ENCODE data around the gene TACO1. TPM values are rescaled to one million over a fixed set of nuclear protein-coding genes. Genes with fewer than 3 reads are reported as not detected.

TACO1 gene
- total RNA-seq, 4 donors from 2014 or later = 28.7 to 37.4 (median 30.6) TPM

DNA sequence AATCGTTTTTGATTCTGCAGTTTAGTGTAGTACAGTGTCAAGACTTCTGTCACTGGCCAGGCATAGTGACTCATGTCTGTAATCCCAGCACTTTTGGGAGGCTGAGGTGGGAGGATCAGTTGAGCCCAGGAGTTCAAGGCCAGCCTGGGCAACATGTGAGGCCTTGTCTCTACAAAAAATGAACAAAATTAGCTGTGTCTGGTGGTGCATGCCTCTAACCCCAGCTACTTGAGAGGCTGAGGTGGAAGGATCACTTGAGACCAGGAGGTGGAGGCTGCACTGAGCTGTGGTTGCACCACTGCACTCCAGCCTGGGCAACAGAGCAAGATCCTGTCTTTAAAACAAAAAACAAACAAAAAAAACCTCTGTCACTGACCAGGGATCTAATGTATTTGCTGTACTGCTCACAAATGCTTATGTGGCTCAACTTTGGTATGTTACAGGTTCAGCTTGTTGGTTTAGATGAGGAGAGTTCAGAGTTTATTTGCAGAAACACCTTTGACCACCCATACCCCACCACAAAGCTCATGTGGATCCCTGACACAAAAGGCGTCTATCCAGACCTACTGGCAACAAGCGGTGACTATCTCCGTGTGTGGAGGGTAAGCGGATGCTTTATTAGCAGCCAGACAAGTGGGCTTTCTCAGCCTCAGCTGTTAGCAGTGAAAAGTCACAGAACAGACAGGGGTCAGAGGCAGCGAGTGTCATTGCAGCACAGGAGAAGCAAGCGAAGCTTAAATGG, 22.5 kb upstream of the TACO1 start:
- Histone ChIP-seq H3K4me3 (no peak overlapping the region), H3K27me3 (no peaks in the 10 kb centered on the region), H3K9me3 (no peaks in the 10 kb centered on the region), H3K36me3 (peaks cover 0 to 21% of the 10 kb centered on the region in 2 donors), H3K27ac (no peak overlapping the region), H3K4me1 (no peaks in the 10 kb centered on the region)
- no peak for TF ChIP-seq POLR2A (IDR thresholded peaks at IDR 0.05)
- TF ChIP-seq, protein P1, sequence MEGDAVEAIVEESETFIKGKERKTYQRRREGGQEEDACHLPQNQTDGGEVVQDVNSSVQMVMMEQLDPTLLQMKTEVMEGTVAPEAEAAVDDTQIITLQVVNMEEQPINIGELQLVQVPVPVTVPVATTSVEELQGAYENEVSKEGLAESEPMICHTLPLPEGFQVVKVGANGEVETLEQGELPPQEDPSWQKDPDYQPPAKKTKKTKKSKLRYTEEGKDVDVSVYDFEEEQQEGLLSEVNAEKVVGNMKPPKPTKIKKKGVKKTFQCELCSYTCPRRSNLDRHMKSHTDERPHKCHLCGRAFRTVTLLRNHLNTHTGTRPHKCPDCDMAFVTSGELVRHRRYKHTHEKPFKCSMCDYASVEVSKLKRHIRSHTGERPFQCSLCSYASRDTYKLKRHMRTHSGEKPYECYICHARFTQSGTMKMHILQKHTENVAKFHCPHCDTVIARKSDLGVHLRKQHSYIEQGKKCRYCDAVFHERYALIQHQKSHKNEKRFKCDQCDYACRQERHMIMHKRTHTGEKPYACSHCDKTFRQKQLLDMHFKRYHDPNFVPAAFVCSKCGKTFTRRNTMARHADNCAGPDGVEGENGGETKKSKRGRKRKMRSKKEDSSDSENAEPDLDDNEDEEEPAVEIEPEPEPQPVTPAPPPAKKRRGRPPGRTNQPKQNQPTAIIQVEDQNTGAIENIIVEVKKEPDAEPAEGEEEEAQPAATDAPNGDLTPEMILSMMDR (IDR thresholded peaks at IDR 0.05 in 4 of 5, conservative IDR thresholded peaks at IDR 0.05 in 1 of 5) = no peak
- intact Hi-C loops (cut with DNase I; ENCODE audit: low total_unique reads) = no loop called here
- ATAC-seq (no peak), DNase-seq (no peak)
- in situ Hi-C loops (cut with MboI; ENCODE audit: low sequenced_read_pairs in 4 of 4) = no loop called here

DNA sequence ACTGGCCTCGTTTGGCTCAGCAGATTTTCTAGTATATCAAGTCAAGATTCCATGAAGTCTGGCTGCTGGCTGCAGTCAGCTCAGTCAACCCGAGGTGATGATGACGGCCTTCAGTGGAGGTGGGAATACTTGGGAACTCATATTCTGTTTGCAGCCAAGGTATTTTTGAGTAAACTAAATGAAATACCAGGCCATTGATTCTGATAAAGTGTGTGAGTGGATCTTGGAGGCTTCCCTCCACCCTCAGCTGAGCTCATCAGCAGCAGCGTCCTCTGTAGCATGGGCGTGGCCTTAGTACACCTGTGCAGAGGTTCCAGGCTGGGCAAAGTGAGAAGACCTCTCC, 22.0 kb upstream of the TACO1 start:
- Histone ChIP-seq H3K4me1 (no peaks in the 10 kb centered on the region), H3K36me3 (peaks cover 0 to 25% of the 10 kb centered on the region in 2 donors), H3K27me3 (no peaks in the 10 kb centered on the region), H3K9me3 (no peaks in the 10 kb centered on the region), H3K4me3 (no peak overlapping the region), H3K27ac (no peak overlapping the region)
- in situ Hi-C loops (cut with MboI; ENCODE audit: low sequenced_read_pairs in 4 of 4) (no loop called here), intact Hi-C loops (cut with DNase I; ENCODE audit: low total_unique reads) (no loop called here)
- DNase-seq (no peak), ATAC-seq (no peak)
- TF ChIP-seq, protein P1 (IDR thresholded peaks at IDR 0.05 in 4 of 5, conservative IDR thresholded peaks at IDR 0.05 in 1 of 5) = no peak
- TF ChIP-seq POLR2A (IDR thresholded peaks at IDR 0.05) = no peak

DNA sequence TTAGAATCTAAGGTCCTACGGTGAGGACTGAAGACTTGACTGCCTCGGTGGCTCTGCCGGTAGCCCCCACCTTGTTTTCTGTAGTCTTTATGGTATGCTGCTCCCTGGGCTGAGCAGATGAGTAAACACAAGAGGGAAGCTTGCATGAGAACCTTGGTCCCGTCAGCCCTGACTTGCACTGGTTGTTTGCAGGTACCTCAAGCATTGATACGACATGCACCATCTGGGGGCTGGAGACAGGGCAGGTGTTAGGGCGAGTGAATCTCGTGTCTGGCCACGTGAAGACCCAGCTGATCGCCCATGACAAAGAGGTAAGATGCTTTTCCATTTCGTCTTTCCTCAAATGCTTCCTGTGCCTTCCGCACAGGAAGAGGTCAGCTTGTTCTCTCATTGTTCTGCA, 21.1 kb upstream of the TACO1 start:
- in situ Hi-C loops (cut with MboI; ENCODE audit: low sequenced_read_pairs in 4 of 4) = no loop called here

DNA sequence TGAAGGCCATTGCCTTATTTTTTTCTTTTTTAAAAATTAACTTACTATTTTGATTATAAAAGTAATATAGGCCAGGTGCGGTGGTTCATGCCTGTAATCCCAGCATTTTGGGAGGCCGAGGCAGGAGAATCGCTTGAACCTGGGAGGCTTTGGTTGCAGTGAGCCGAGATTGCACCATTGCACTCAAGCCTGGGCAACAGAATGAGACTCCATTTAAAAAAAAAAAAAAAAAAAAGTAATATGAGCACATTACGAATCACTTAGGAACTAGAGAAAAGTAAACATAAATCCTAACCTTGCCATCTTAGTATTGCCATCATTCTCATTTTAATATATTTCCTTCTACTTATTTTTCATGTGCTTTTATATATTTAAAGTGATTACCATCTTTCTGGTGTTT, 12.9 kb upstream of the TACO1 start:
- Histone ChIP-seq H3K9me3 (no peaks in the 10 kb centered on the region), H3K36me3 (peaks cover 3 to 73% of the 10 kb centered on the region in 2 donors), H3K4me3 (no peak overlapping the region), H3K4me1 (no peaks in the 10 kb centered on the region), H3K27ac (no peak overlapping the region), H3K27me3 (no peaks in the 10 kb centered on the region)
- intact Hi-C loops (cut with DNase I; ENCODE audit: low total_unique reads) = no loop called here
- DNase-seq (no peak), ATAC-seq (no peak)
- no peak for TF ChIP-seq POLR2A (IDR thresholded peaks at IDR 0.05)
- TF ChIP-seq, protein P1 (IDR thresholded peaks at IDR 0.05 in 4 of 5, conservative IDR thresholded peaks at IDR 0.05 in 1 of 5) = no peak
- in situ Hi-C loops (cut with MboI; ENCODE audit: low sequenced_read_pairs in 4 of 4) = no loop called here

More for the DNA sequence above, 21.1 kb upstream of the TACO1 start:
- intact Hi-C loops (cut with DNase I; ENCODE audit: low total_unique reads) = no loop called here
- Histone ChIP-seq H3K4me3 (no peak overlapping the region), H3K4me1 (no peaks in the 10 kb centered on the region), H3K27ac (no peak overlapping the region), H3K27me3 (no peaks in the 10 kb centered on the region), H3K36me3 (peaks cover 0 to 34% of the 10 kb centered on the region in 2 donors), H3K9me3 (no peaks in the 10 kb centered on the region)
- no peak for DNase-seq
- no peak for ATAC-seq
- TF ChIP-seq, protein P1 (IDR thresholded peaks at IDR 0.05 in 4 of 5, conservative IDR thresholded peaks at IDR 0.05 in 1 of 5) = no peak
- TF ChIP-seq POLR2A (IDR thresholded peaks at IDR 0.05) = no peak

DNA sequence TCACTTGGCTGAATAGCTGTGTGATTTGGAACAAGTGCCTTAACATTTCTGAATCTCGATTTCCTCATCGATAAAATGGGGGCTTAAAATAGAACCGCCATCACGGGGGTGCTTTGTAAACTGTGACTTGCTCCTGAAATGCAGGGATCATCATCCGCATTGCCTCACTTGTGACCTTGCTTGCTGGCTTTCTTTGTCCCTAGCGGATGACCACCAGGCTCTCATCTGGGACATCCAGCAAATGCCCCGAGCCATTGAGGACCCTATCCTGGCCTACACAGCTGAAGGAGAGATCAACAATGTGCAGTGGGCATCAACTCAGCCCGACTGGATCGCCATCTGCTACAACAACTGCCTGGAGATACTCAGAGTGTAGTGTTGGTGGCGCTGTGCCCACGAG, 11.9 kb upstream of the TACO1 start:
- Histone ChIP-seq H3K27me3 (no peaks in the 10 kb centered on the region), H3K4me1 (no peaks in the 10 kb centered on the region), H3K27ac (no peak overlapping the region), H3K9me3 (no peaks in the 10 kb centered on the region), H3K4me3 (no peak overlapping the region), H3K36me3 (peaks cover 3 to 64% of the 10 kb centered on the region in 2 donors)
- no peak for DNase-seq
- no peak for ATAC-seq
- TF ChIP-seq, protein P1 (IDR thresholded peaks at IDR 0.05 in 4 of 5, conservative IDR thresholded peaks at IDR 0.05 in 1 of 5) = no peak
- TF ChIP-seq POLR2A (IDR thresholded peaks at IDR 0.05) = no peak
- in situ Hi-C loops (cut with MboI; ENCODE audit: low sequenced_read_pairs in 4 of 4) (no loop called here), intact Hi-C loops (cut with DNase I; ENCODE audit: low total_unique reads) (no loop called here)
